Measurements from ENCODE around the gene CDKL2. TPM values are rescaled to one million over a fixed set of nuclear protein-coding genes. Genes with fewer than 3 reads are reported as not detected.
"Not testable (repeated sequence)": the region's sequence is repeated elsewhere in the genome, so short reads cannot be mapped to it uniquely, and the experiment has no call there.

Gene CDKL2
- total and polyA plus RNA-seq, 2 donors (not counting 1 experiment from before 2014, with no cell fraction given), result 0.81 TPM; not detected in 1

- Histone ChIP-seq H3K36me3 (replicated peaks in 1 of 2; ENCODE audit: control extremely low read depth in 1 of 2, control insufficient read depth in 1 of 2, extremely low read depth in 1 of 2, insufficient read depth in 2 of 2, low read length in 1 of 2) (peaks cover 0 to 2% of the 10 kb centered on the region in 2 experiments), H3K27ac (ENCODE audit: low read length in 2 of 2) (no peak overlapping the region), H3K4me1 (ENCODE audit: control insufficient read depth in 2 of 2, insufficient read depth in 2 of 2, low read length in 2 of 2) (no peaks in the 10 kb centered on the region), H2AFZ (ENCODE audit: insufficient read depth, low read depth, low read length, poor library complexity, severe bottlenecking) (no peak overlapping the region), H3K79me2 (ENCODE audit: control insufficient read depth, insufficient read depth, low read length) (no peaks in the 10 kb centered on the region), H3K27me3 (replicated peaks in 1 of 4; ENCODE audit: control extremely low read depth in 1 of 4, control insufficient read depth in 3 of 4, insufficient read depth in 4 of 4, low read length in 3 of 4) (no peaks in the 10 kb centered on the region), H3K4me2 (replicated peaks; ENCODE audit: low read depth, low read length, poor library complexity, severe bottlenecking) (no peak overlapping the region), H3K9me3 (ENCODE audit: control extremely low read depth in 1 of 3, control insufficient read depth in 2 of 3, insufficient read depth in 1 of 3, low read length in 2 of 3) (no peaks in the 10 kb centered on the region), H4K20me1 (ENCODE audit: control insufficient read depth, insufficient read depth, low read length, poor library complexity, severe bottlenecking) (no peaks in the 10 kb centered on the region), H3K4me3 (ENCODE audit: control extremely low read depth in 1 of 5, extremely low read depth in 1 of 5, insufficient read depth in 1 of 5, low read depth in 2 of 5, low read length in 4 of 5) (no peak overlapping the region), H3K9ac (ENCODE audit: low read length) (no peak overlapping the region)
- TF ChIP-seq, protein P1, sequence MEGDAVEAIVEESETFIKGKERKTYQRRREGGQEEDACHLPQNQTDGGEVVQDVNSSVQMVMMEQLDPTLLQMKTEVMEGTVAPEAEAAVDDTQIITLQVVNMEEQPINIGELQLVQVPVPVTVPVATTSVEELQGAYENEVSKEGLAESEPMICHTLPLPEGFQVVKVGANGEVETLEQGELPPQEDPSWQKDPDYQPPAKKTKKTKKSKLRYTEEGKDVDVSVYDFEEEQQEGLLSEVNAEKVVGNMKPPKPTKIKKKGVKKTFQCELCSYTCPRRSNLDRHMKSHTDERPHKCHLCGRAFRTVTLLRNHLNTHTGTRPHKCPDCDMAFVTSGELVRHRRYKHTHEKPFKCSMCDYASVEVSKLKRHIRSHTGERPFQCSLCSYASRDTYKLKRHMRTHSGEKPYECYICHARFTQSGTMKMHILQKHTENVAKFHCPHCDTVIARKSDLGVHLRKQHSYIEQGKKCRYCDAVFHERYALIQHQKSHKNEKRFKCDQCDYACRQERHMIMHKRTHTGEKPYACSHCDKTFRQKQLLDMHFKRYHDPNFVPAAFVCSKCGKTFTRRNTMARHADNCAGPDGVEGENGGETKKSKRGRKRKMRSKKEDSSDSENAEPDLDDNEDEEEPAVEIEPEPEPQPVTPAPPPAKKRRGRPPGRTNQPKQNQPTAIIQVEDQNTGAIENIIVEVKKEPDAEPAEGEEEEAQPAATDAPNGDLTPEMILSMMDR (IDR thresholded peaks at IDR 0.05), result no peak
- TF ChIP-seq EZH2 (IDR thresholded peaks at IDR 0.05; ENCODE audit: borderline replicate concordance, insufficient read depth, low read depth, low read length, poor library complexity, severe bottlenecking), result no peak
- H3K4me3 Mint-ChIP-seq, result no peak overlapping the region
- no peak overlapping the region for H3K27ac Mint-ChIP-seq
- no peaks in the 10 kb centered on the region for H3K9me3 Mint-ChIP-seq (ENCODE audit: insufficient read depth)
- POLR2A ChIA-PET, result no interaction called here
- H3K27me3 Mint-ChIP-seq, result no peaks in the 10 kb centered on the region
- intact Hi-C loops (cut with micrococcal nuclease), result no loop called here
- no peaks in the 10 kb centered on the region for H3K4me1 Mint-ChIP-seq
- DNase-seq (no peak), ATAC-seq (ENCODE audit: low read depth) (no peak)
- CTCF ChIA-PET, result interaction anchor here (1.2 kb wide), 1 partner anchor 28 kb away, joined by 3 read pairs; no protein-coding TSS in a partner anchor
These were observed 87.5 kb downstream of the CDKL2 start for GRCh38 chr4:75542824-75543223.

DNA sequence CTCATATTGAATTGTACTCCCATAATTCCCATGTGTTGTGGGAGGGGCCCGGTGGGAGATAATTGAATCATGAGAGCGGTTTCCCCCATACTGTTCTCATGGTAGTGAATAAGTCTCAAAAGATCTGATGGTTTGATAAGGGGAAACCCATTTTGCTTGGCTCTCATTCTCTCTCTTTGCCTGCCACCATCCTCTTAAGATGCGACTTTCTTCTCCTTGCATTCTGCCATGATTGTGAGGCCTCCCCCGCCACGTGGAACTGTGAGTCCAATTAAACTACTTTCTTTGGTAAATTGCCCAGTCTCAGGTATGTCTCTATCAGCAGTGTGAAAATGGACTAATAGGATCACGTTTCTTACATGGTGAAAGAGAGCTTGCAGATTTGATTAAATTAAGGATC is 93.0 kb downstream of the CDKL2 start:
- CTCF ChIA-PET, POLR2A ChIA-PET, H3K4me3 Mint-ChIP-seq: not testable (repeated sequence)

DNA sequence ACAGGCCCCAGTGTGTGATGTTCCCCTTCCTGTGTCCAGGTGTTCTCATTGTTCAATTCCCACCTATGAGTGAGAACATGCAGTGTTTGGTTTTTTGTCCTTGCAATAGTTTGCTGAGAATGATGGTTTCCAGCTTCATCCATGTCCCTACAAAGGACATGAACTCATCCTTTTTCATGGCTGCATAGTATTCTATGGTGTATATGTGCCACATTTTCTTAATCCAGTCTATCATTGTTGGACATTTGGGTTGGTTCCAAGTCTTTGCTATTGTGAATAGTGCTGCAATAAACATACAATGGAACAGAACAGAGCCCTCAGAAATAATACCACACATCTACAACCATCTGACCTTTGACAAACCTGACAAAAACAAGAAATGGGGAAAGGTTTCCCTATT is 96.4 kb downstream of the CDKL2 start:
- H2AFZ ChIP-seq (ENCODE audit: insufficient read depth, low read depth, low read length, poor library complexity, severe bottlenecking); H3K4me3 ChIP-seq (ENCODE audit: control extremely low read depth in 1 of 5, extremely low read depth in 1 of 5, insufficient read depth in 1 of 5, low read depth in 2 of 5, low read length in 4 of 5); H3K4me3 Mint-ChIP-seq; DNase-seq; H3K4me2 ChIP-seq (replicated peaks; ENCODE audit: low read depth, low read length, poor library complexity, severe bottlenecking); H3K27me3 ChIP-seq (replicated peaks in 1 of 4; ENCODE audit: control extremely low read depth in 1 of 4, control insufficient read depth in 3 of 4, insufficient read depth in 4 of 4, low read length in 3 of 4); H3K27me3 Mint-ChIP-seq; intact Hi-C loops (cut with micrococcal nuclease); H3K9ac ChIP-seq (ENCODE audit: low read length); H3K4me1 ChIP-seq (ENCODE audit: control insufficient read depth in 2 of 2, insufficient read depth in 2 of 2, low read length in 2 of 2); H4K20me1 ChIP-seq (ENCODE audit: control insufficient read depth, insufficient read depth, low read length, poor library complexity, severe bottlenecking); CTCF ChIA-PET; H3K27ac ChIP-seq (ENCODE audit: low read length in 2 of 2); H3K27ac Mint-ChIP-seq; H3K9me3 Mint-ChIP-seq (ENCODE audit: insufficient read depth); POLR2A ChIA-PET; H3K4me1 Mint-ChIP-seq; H3K79me2 ChIP-seq (ENCODE audit: control insufficient read depth, insufficient read depth, low read length); ATAC-seq (ENCODE audit: low read depth): not testable (repeated sequence)
- Histone ChIP-seq H3K36me3 (replicated peaks in 1 of 2; ENCODE audit: control extremely low read depth in 1 of 2, control insufficient read depth in 1 of 2, extremely low read depth in 1 of 2, insufficient read depth in 2 of 2, low read length in 1 of 2) (peaks cover 12 to 32% of the 10 kb centered on the region in 2 experiments), H3K9me3 (ENCODE audit: control extremely low read depth in 1 of 3, control insufficient read depth in 2 of 3, insufficient read depth in 1 of 3, low read length in 2 of 3) (peaks cover 0 to 12% (median 0%) of the 10 kb centered on the region in 3 donors)

More for the DNA sequence above, 93.0 kb downstream of the CDKL2 start:
- DNase-seq; H3K27me3 Mint-ChIP-seq; H3K4me1 Mint-ChIP-seq; H3K27ac ChIP-seq (ENCODE audit: low read length in 2 of 2); H3K36me3 ChIP-seq (replicated peaks in 1 of 2; ENCODE audit: control extremely low read depth in 1 of 2, control insufficient read depth in 1 of 2, extremely low read depth in 1 of 2, insufficient read depth in 2 of 2, low read length in 1 of 2); H3K9me3 ChIP-seq (ENCODE audit: control extremely low read depth in 1 of 3, control insufficient read depth in 2 of 3, insufficient read depth in 1 of 3, low read length in 2 of 3); intact Hi-C loops (cut with micrococcal nuclease); ATAC-seq (ENCODE audit: low read depth); H3K4me3 ChIP-seq (ENCODE audit: control extremely low read depth in 1 of 5, extremely low read depth in 1 of 5, insufficient read depth in 1 of 5, low read depth in 2 of 5, low read length in 4 of 5); H3K4me1 ChIP-seq (ENCODE audit: control insufficient read depth in 2 of 2, insufficient read depth in 2 of 2, low read length in 2 of 2); H3K27ac Mint-ChIP-seq; H4K20me1 ChIP-seq (ENCODE audit: control insufficient read depth, insufficient read depth, low read length, poor library complexity, severe bottlenecking); H3K79me2 ChIP-seq (ENCODE audit: control insufficient read depth, insufficient read depth, low read length); H3K9me3 Mint-ChIP-seq (ENCODE audit: insufficient read depth); H3K9ac ChIP-seq (ENCODE audit: low read length); H3K4me2 ChIP-seq (replicated peaks; ENCODE audit: low read depth, low read length, poor library complexity, severe bottlenecking); H3K27me3 ChIP-seq (replicated peaks in 1 of 4; ENCODE audit: control extremely low read depth in 1 of 4, control insufficient read depth in 3 of 4, insufficient read depth in 4 of 4, low read length in 3 of 4); H2AFZ ChIP-seq (ENCODE audit: insufficient read depth, low read depth, low read length, poor library complexity, severe bottlenecking): not testable (repeated sequence)
- 86% methylated on average over 3 of the region's 6 CpGs for WGBS (ENCODE audit: insufficient coverage)

Data from B cell (primary cell).